ENCODE results near the gene ZMIZ1.

GRCh38 chr10:79359816-79360498, 291.2 kb downstream of the ZMIZ1 start:
- TF ChIP-seq CTCF (IDR thresholded peaks at IDR 0.05) (no peak), TCF7L2 (IDR thresholded peaks at IDR 0.05; ENCODE audit: low read depth, low read length) (no peak), REST (IDR thresholded peaks at IDR 0.05; ENCODE audit: insufficient read depth in 1 of 2, low read depth in 2 of 2, low read length in 1 of 2) (no peak), POLR2AphosphoS5 (IDR thresholded peaks at IDR 0.05; ENCODE audit: low read depth, low read length) (no peak)
